HG03280 (cell line): ENCODE measurements around the gene TRMT61A.

Experiments
- ATAC-seq: cut with Tn5 transposase; IDR thresholded peaks from one replicate; pipeline ENCODE4 v1.9.1; 2021; ENCODE audit warnings: mild to moderate bottlenecking, moderate library complexity; ENCODE audit not compliant: unreplicated experiment

The TRMT61A gene

GRCh38 chr14:103528587-103529382 is at the start of gene TRMT61A:
Gene TRMT61A, plus strand, starts transcription at chr14:103529196. Its CDS starts 783 bp downstream, at chr14:103529979.
- peak; percentile 45 for ATAC-seq

GRCh38 chr14:103480595-103480994 is 48.4 kb upstream of the TRMT61A start:
- ATAC-seq: no peak

- no peak for ATAC-seq
Measured at GRCh38 chr14:103483600-103483999, 45.4 kb upstream of the TRMT61A start.

- ATAC-seq: no peak
Measured at GRCh38 chr14:103485504-103485903, 43.5 kb upstream of the TRMT61A start.

- ATAC-seq: no peak
Measured at GRCh38 chr14:103488071-103488470, 40.9 kb upstream of the TRMT61A start.

- ATAC-seq: no peak
Measured at GRCh38 chr14:103488960-103489359, 40.0 kb upstream of the TRMT61A start.

- no peak for ATAC-seq
Measured at GRCh38 chr14:103489621-103490020, 39.4 kb upstream of the TRMT61A start.

GRCh38 chr14:103491691-103492090 is 37.3 kb upstream of the TRMT61A start:
- ATAC-seq: no peak

- ATAC-seq: no peak
Measured at GRCh38 chr14:103492156-103492925, 36.7 kb upstream of the TRMT61A start.

- ATAC-seq: no peak
Measured at GRCh38 chr14:103495854-103496253, 33.1 kb upstream of the TRMT61A start.

GRCh38 chr14:103496776-103497175 is 32.2 kb upstream of the TRMT61A start:
- ATAC-seq: no peak

- ATAC-seq: no peak
Measured at GRCh38 chr14:103499709-103500108, 29.3 kb upstream of the TRMT61A start.

- peak; percentile 65 for ATAC-seq
Measured at GRCh38 chr14:103500148-103500990, 28.6 kb upstream of the TRMT61A start.

- ATAC-seq: no peak
Measured at GRCh38 chr14:103501041-103501870, 27.7 kb upstream of the TRMT61A start.

GRCh38 chr14:103501921-103502669 is 26.9 kb upstream of the TRMT61A start:
- ATAC-seq: no peak

- ATAC-seq: no peak
Measured at GRCh38 chr14:103502877-103503276, 26.1 kb upstream of the TRMT61A start.

- no peak for ATAC-seq
Measured at GRCh38 chr14:103503296-103503695, 25.7 kb upstream of the TRMT61A start.

- no peak for ATAC-seq
Measured at GRCh38 chr14:103504991-103505565, 23.9 kb upstream of the TRMT61A start.

- ATAC-seq: no peak
Measured at GRCh38 chr14:103507751-103508150, 21.2 kb upstream of the TRMT61A start.
